Neural cell (in vitro differentiated cells): Measurements from ENCODE around the gene BCL2. TPM values are rescaled to one million over a fixed set of nuclear protein-coding genes. Genes with fewer than 3 reads are reported as not detected.

Experiments
- H2AFZ ChIP-seq: fragments of 200-600, 300-800 bp; sonication (generic), shearing (Covaris generic); 2 replicates; pipeline ENCODE4 v1.6.0; 2014; ENCODE audit warnings: low read depth, mild to moderate bottlenecking, antibody characterized with exemption, low read length, moderate library complexity
- H3F3A ChIP-seq: fragments of 200-600 bp; shearing (Covaris generic); 2 replicates; pipeline ENCODE4 v1.6.1; 2016; ENCODE audit warnings: mild to moderate bottlenecking, moderate library complexity, mixed read lengths, antibody characterized with exemption, low read length; ENCODE audit not compliant: insufficient read depth, poor library complexity, severe bottlenecking
- H3K27ac ChIP-seq: fragments of 200-600, 300-800 bp; sonication (generic), shearing (Covaris generic); 2 replicates; pipeline ENCODE4 v1.5.1; 2014; ENCODE audit warnings: mild to moderate bottlenecking, low read length, moderate library complexity
- H3K27me3 ChIP-seq: fragments of 300-800, 200-600 bp; sonication (generic), shearing (Covaris generic); 2 replicates; pipeline ENCODE4 v1.6.0; 2014; ENCODE audit warnings: mild to moderate bottlenecking, low read depth, low read length, moderate library complexity; ENCODE audit not compliant: insufficient read depth
- H3K36me3 ChIP-seq: fragments of 300-800, 200-600 bp; sonication (generic), shearing (Covaris generic); 2 replicates; pipeline ENCODE4 v1.5.1; 2014; ENCODE audit warnings: mild to moderate bottlenecking, antibody characterized with exemption, low read length, moderate library complexity; ENCODE audit not compliant: insufficient read depth
- H3K4me2 ChIP-seq: fragments of 300-800, 200-600 bp; sonication (generic), shearing (Covaris generic); 2 replicates; pipeline ENCODE4 v1.6.0; 2014; ENCODE audit warnings: mild to moderate bottlenecking, low read length
- H3K4me3 ChIP-seq: fragments of 300-800, 200-600 bp; sonication (generic), shearing (Covaris generic); 2 replicates; pipeline ENCODE4 v1.5.1; 2014; ENCODE audit warnings: mild to moderate bottlenecking, low read length, moderate library complexity
- H3K79me2 ChIP-seq: fragments of 200-600 bp; shearing (Covaris generic); replicated peaks from 2 replicates; pipeline ENCODE4 v1.6.0; 2014; ENCODE audit warnings: mild to moderate bottlenecking, low read length, moderate library complexity; ENCODE audit not compliant: insufficient read depth
- H3K9ac ChIP-seq: fragments of 300-800, 200-600 bp; sonication (generic), shearing (Covaris generic); 2 replicates; pipeline ENCODE4 v1.6.1; 2016; ENCODE audit warnings: mild to moderate bottlenecking, low read length, mixed read lengths
- H3K9me2 ChIP-seq: fragments of 200-600 bp; shearing (Covaris generic); 2 replicates; pipeline ENCODE4 v1.6.1; 2016; ENCODE audit warnings: mild to moderate bottlenecking, low read length, mixed read lengths; ENCODE audit not compliant: insufficient read depth
- H3K9me3 ChIP-seq: fragments of 200-600, 300-800 bp; sonication (generic), shearing (Covaris generic); 2 replicates; pipeline ENCODE4 v1.6.1; 2016; ENCODE audit warnings: mild to moderate bottlenecking, mixed run types, low read length, moderate library complexity, mixed read lengths
- H4K20me1 ChIP-seq: fragments of 200-600 bp; shearing (Covaris generic); 2 replicates; pipeline ENCODE4 v1.6.1; 2016; ENCODE audit warnings: mild to moderate bottlenecking, mixed run types; ENCODE audit not compliant: insufficient read depth
- EP300 ChIP-seq: fragments of 450-650 bp; conservative IDR thresholded peaks from 2 replicates; pipeline ENCODE4 v1.6.1; 2014; ENCODE audit warnings: antibody characterized with exemption, mild to moderate bottlenecking, moderate library complexity; ENCODE audit not compliant: poor library complexity, severe bottlenecking
- EZH2 ChIP-seq: fragments of 200-600, 300-800 bp; shearing (Covaris generic), sonication (generic); IDR thresholded peaks from 2 replicates; pipeline ENCODE4 v1.6.1; 2014; ENCODE audit warnings: antibody characterized with exemption, low read length, borderline replicate concordance, mild to moderate bottlenecking; ENCODE audit not compliant: insufficient read depth, poor library complexity, severe bottlenecking
- MXI1 ChIP-seq: fragments of 450-650 bp; conservative IDR thresholded peaks from 2 replicates; pipeline ENCODE4 v1.6.1; 2014; ENCODE audit warnings: antibody characterized with exemption, mild to moderate bottlenecking; ENCODE audit not compliant: poor library complexity, severe bottlenecking
- POLR2AphosphoS5 ChIP-seq: IDR thresholded peaks from 2 replicates; pipeline ENCODE4 v1.6.1; 2012
- RAD21 ChIP-seq: fragments of 450-650 bp; conservative IDR thresholded peaks from 2 replicates; pipeline ENCODE4 v1.6.1; 2014; ENCODE audit warnings: antibody characterized with exemption, mild to moderate bottlenecking, moderate library complexity
- SMC3 ChIP-seq: fragments of 450-650 bp; conservative IDR thresholded peaks from 2 replicates; pipeline ENCODE4 v1.6.1; 2014; ENCODE audit warnings: antibody characterized with exemption, mild to moderate bottlenecking, moderate library complexity; ENCODE audit not compliant: poor library complexity
- TAF1 ChIP-seq: IDR thresholded peaks from 2 replicates; pipeline ENCODE4 v1.6.1; 2012; ENCODE audit warnings: low read depth
- polyA plus RNA-seq: library from polyadenylated mRNA; depleted of rRNA; stranded (reverse); fragments of >200 nt; gene quantifications from 2 replicates; pipeline ENCODE4 v1.2.3, GENCODE V29; 2014
- TF ChIP-seq, protein P1 (sequence below): IDR thresholded peaks from 2 replicates; pipeline ENCODE4 v1.6.1; 2012; ENCODE audit warnings: borderline replicate concordance
- TF ChIP-seq, protein P2 (sequence below): fragments of 450-650 bp; IDR thresholded peaks from 2 replicates; pipeline ENCODE4 v1.5.1; 2014; ENCODE audit warnings: antibody characterized with exemption, mild to moderate bottlenecking, moderate library complexity; ENCODE audit not compliant: poor library complexity, severe bottlenecking

The BCL2 gene
- polyA plus RNA-seq, 1 donor from 2014 or later: 3.4 TPM

DNA sequence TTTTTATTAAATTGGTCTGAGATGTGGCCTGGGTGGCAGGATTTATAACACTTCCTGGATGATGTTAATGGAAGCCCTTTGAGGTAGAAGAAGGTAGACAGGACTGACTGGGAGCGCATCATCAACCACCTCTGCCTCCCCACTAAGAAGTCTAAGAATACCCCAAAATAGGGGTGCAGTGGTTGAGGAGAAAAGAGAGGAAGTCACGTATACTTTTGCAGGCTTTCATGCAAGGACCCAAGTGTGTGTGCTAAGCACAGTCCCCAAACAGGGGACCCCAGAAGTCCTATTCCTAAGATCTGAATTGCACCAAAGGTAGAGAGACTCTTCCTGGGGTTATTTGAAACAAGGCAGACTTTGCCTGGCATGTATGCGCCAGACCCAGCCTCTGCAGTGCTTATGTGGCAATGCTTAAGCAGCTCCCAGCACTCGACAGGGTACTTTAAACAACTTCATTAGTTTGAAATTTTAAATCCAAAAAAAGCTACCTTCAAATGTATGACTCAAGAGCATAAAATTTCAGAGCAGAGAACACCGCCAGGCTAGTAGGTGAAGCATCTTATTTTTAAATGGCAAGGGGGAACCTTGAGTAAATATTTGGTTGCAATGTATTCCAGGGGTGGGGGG, 35.3 kb downstream of the BCL2 start:
- H3K9ac ChIP-seq: no peak overlapping the region
- TF ChIP-seq MXI1 (no peak), POLR2AphosphoS5 (no peak), EZH2 (no peak), SMC3 (no peak), EP300 (no peak), TAF1 (no peak), RAD21 (no peak)
- TF ChIP-seq, protein P1, sequence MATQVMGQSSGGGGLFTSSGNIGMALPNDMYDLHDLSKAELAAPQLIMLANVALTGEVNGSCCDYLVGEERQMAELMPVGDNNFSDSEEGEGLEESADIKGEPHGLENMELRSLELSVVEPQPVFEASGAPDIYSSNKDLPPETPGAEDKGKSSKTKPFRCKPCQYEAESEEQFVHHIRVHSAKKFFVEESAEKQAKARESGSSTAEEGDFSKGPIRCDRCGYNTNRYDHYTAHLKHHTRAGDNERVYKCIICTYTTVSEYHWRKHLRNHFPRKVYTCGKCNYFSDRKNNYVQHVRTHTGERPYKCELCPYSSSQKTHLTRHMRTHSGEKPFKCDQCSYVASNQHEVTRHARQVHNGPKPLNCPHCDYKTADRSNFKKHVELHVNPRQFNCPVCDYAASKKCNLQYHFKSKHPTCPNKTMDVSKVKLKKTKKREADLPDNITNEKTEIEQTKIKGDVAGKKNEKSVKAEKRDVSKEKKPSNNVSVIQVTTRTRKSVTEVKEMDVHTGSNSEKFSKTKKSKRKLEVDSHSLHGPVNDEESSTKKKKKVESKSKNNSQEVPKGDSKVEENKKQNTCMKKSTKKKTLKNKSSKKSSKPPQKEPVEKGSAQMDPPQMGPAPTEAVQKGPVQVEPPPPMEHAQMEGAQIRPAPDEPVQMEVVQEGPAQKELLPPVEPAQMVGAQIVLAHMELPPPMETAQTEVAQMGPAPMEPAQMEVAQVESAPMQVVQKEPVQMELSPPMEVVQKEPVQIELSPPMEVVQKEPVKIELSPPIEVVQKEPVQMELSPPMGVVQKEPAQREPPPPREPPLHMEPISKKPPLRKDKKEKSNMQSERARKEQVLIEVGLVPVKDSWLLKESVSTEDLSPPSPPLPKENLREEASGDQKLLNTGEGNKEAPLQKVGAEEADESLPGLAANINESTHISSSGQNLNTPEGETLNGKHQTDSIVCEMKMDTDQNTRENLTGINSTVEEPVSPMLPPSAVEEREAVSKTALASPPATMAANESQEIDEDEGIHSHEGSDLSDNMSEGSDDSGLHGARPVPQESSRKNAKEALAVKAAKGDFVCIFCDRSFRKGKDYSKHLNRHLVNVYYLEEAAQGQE: no peak
- TF ChIP-seq, protein P2, sequence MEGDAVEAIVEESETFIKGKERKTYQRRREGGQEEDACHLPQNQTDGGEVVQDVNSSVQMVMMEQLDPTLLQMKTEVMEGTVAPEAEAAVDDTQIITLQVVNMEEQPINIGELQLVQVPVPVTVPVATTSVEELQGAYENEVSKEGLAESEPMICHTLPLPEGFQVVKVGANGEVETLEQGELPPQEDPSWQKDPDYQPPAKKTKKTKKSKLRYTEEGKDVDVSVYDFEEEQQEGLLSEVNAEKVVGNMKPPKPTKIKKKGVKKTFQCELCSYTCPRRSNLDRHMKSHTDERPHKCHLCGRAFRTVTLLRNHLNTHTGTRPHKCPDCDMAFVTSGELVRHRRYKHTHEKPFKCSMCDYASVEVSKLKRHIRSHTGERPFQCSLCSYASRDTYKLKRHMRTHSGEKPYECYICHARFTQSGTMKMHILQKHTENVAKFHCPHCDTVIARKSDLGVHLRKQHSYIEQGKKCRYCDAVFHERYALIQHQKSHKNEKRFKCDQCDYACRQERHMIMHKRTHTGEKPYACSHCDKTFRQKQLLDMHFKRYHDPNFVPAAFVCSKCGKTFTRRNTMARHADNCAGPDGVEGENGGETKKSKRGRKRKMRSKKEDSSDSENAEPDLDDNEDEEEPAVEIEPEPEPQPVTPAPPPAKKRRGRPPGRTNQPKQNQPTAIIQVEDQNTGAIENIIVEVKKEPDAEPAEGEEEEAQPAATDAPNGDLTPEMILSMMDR: no peak
- no peaks in the 10 kb centered on the region for H3K27me3 ChIP-seq
- H3K79me2 ChIP-seq: no peaks in the 10 kb centered on the region
- no peak overlapping the region for H3K4me2 ChIP-seq
- H3K27ac ChIP-seq: no peak overlapping the region
- no peaks in the 10 kb centered on the region for H3F3A ChIP-seq
- H3K4me3 ChIP-seq: no peak overlapping the region
- no peaks in the 10 kb centered on the region for H3K9me3 ChIP-seq
- no peaks in the 10 kb centered on the region for H3K9me2 ChIP-seq
- no peaks in the 10 kb centered on the region for H4K20me1 ChIP-seq
- no peak overlapping the region for H2AFZ ChIP-seq
- H3K36me3 ChIP-seq: no peaks in the 10 kb centered on the region

DNA sequence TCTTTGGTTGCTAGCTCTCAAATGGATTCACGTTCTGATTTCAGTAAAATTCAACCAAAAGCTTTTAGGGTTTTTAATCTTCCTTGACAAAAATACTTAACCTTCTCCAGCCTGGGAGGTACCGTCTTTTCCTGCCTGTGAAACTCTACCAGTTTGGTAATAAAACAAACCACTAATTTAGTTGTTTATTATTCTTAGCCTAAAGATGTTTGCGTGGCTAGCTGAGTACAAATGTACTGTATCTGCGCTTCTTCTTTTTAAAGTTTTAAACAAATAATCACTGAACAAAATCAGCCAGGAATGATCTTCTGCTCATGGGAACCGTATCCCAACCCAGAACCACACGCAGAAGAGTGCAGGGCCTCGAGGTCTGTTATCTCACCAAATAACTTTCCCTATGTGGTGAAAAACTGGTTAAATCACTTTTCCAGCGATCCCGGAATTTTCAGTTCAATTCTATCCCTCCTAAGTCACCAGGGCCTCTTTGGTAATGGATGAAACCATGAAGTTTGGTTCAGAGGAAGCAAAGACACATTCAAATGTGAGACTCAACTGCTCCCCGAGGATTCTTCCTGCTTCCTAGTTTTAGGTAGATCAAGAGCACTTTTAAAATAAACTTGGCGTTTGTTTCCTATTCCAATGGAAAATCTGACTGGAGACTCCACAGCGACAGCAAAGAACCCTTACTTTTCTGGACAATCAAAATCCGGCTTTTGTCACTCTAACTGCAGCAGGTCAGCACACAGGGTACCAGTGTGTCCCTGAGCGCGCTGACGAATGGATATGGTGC, 36.1 kb downstream of the BCL2 start:
- TF ChIP-seq EZH2 (no peak), MXI1 (no peak), RAD21 (no peak), TAF1 (no peak), SMC3 (no peak), EP300 (no peak), POLR2AphosphoS5 (no peak)
- TF ChIP-seq, protein P2: no peak
- TF ChIP-seq, protein P1: no peak
- Histone ChIP-seq H3F3A (no peaks in the 10 kb centered on the region), H2AFZ (no peak overlapping the region)

More for the DNA sequence above, 36.1 kb downstream of the BCL2 start:
- no peaks in the 10 kb centered on the region for H3K36me3 ChIP-seq
- H3K9ac ChIP-seq: no peak overlapping the region
- H3K79me2 ChIP-seq: no peaks in the 10 kb centered on the region
- no peak overlapping the region for H3K4me3 ChIP-seq
- no peak overlapping the region for H3K4me2 ChIP-seq
- no peaks in the 10 kb centered on the region for H3K9me2 ChIP-seq
- H3K27ac ChIP-seq: no peak overlapping the region
- no peaks in the 10 kb centered on the region for H4K20me1 ChIP-seq
- no peaks in the 10 kb centered on the region for H3K9me3 ChIP-seq
- no peaks in the 10 kb centered on the region for H3K27me3 ChIP-seq
